ENCODE data around the gene MOB1B. TPM values are rescaled to one million over a fixed set of nuclear protein-coding genes. Genes with fewer than 3 reads are reported as not detected.
A peak's percentile ranks its signal among the peaks of the same experiment; 100 is the strongest.

The MOB1B gene
- total and polyA plus RNA-seq, 10 of the 15 experiments (the other 5 are each of a cell fraction or from before 2014, with no cell fraction given), result 1.9 to 11.4 (median 6.1) TPM

DNA sequence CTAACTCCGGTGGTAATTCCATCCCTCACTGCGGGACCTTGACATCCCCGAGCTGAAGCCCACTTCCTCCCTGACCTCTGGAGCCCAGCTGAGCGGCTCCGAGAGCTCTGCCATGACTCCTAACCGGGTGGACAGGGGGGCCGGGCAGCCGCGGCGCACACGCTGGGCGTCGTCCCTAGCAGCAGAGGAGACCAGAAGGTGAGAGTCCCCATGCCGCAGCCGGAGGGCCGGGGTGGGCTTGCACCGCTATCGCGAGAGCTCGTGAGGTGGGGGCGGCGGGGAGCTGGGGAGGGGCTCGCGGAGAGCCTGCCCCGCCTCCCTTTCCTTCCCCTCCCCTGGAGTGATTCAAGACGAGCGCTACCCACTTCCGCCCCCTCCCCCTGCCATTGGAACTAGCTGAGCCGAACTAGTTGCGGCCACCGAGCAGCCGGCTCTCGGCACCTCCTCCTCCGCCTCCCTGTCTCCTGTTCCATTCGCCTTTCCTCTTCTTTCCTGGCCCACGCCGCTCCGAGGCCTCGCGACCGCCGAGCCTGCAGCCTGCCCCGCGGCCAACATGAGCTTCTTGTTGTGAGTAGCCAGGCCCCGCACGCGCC, at the start of gene MOB1B (continued):
- no peak for TF ChIP-seq PRDM15 (CRISPR knock-in tag; IDR thresholded peaks at IDR 0.05)
- no peak for TF ChIP-seq BMI1 (IDR thresholded peaks at IDR 0.05; ENCODE audit: borderline replicate concordance)
- no peak for TF ChIP-seq RCOR1 (conservative IDR thresholded peaks at IDR 0.05; ENCODE audit: low read depth, low read length)
- no peak for TF ChIP-seq SMAD1 (IDR thresholded peaks at IDR 0.05; ENCODE audit: low read depth, partially characterized antibody)
- peak; percentile 47; the same call in 1 of the 2 replicates for TF ChIP-seq RUNX3 (IDR thresholded peaks at IDR 0.05; ENCODE audit: low read length)
- no peak for TF ChIP-seq RB1 (IDR thresholded peaks at IDR 0.05; ENCODE audit: borderline replicate concordance)
- no peak for TF ChIP-seq KDM1A (IDR thresholded peaks at IDR 0.05; ENCODE audit: borderline replicate concordance)
- TF ChIP-seq CHD1 (IDR thresholded peaks at IDR 0.05; ENCODE audit: low read depth, low read length), result no peak
- TF ChIP-seq SREBF2 (IDR thresholded peaks at IDR 0.05; ENCODE audit: low read length), result no peak
- TF ChIP-seq HDAC6 (IDR thresholded peaks at IDR 0.05; ENCODE audit: unreplicated experiment), result no peak
- 0 out of 2 replicates have a peak, but pooled peaks have one; percentile 63 for TF ChIP-seq ZBED1 (IDR thresholded peaks at IDR 0.05; ENCODE audit: borderline replicate concordance)
- no peak for TF ChIP-seq CBX3 (IDR thresholded peaks at IDR 0.05; ENCODE audit: borderline replicate concordance, low read depth)
- TF ChIP-seq RFX5 (IDR thresholded peaks at IDR 0.05; ENCODE audit: low read depth, low read length), result no peak
- no peak for TF ChIP-seq RELB (IDR thresholded peaks at IDR 0.05; ENCODE audit: low read depth)
- no peak for TF ChIP-seq EZH2 (IDR thresholded peaks at IDR 0.05; ENCODE audit: borderline replicate concordance, control insufficient read depth, low read depth, low read length)
- TF ChIP-seq SRF (IDR thresholded peaks at IDR 0.05; ENCODE audit: low read depth in 2 of 2, low read length in 2 of 2), result no peak
- no peak for TF ChIP-seq GABPA (IDR thresholded peaks at IDR 0.05; ENCODE audit: low read depth)
- peak in 1 of 2 experiments; percentile 72; a peak in 2 of 3 replicates for TF ChIP-seq EGR1 (IDR thresholded peaks at IDR 0.05; ENCODE audit: borderline replicate concordance in 1 of 2, low read depth in 2 of 2, low read length in 2 of 2)
- TF ChIP-seq, protein P1, sequence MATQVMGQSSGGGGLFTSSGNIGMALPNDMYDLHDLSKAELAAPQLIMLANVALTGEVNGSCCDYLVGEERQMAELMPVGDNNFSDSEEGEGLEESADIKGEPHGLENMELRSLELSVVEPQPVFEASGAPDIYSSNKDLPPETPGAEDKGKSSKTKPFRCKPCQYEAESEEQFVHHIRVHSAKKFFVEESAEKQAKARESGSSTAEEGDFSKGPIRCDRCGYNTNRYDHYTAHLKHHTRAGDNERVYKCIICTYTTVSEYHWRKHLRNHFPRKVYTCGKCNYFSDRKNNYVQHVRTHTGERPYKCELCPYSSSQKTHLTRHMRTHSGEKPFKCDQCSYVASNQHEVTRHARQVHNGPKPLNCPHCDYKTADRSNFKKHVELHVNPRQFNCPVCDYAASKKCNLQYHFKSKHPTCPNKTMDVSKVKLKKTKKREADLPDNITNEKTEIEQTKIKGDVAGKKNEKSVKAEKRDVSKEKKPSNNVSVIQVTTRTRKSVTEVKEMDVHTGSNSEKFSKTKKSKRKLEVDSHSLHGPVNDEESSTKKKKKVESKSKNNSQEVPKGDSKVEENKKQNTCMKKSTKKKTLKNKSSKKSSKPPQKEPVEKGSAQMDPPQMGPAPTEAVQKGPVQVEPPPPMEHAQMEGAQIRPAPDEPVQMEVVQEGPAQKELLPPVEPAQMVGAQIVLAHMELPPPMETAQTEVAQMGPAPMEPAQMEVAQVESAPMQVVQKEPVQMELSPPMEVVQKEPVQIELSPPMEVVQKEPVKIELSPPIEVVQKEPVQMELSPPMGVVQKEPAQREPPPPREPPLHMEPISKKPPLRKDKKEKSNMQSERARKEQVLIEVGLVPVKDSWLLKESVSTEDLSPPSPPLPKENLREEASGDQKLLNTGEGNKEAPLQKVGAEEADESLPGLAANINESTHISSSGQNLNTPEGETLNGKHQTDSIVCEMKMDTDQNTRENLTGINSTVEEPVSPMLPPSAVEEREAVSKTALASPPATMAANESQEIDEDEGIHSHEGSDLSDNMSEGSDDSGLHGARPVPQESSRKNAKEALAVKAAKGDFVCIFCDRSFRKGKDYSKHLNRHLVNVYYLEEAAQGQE (IDR thresholded peaks at IDR 0.05; ENCODE audit: low read depth, low read length), result no peak
- TF ChIP-seq FOS (IDR thresholded peaks at IDR 0.05; ENCODE audit: borderline replicate concordance, extremely low read depth, insufficient read length), result no peak
- TF ChIP-seq NBN (IDR thresholded peaks at IDR 0.05), result peak; percentile 55
- peak; percentile 83 for TF ChIP-seq POLR2A (IDR thresholded peaks at IDR 0.05; ENCODE audit: low read depth, low read length)
- TF ChIP-seq CEBPB (IDR thresholded peaks at IDR 0.05; ENCODE audit: borderline replicate concordance in 1 of 2, low read depth in 2 of 2, low read length in 2 of 2), result no peak
- TF ChIP-seq RAD21 (IDR thresholded peaks at IDR 0.05; ENCODE audit: insufficient read depth, low read depth, low read length), result peak; percentile 51
